ENCODE data around the gene UBE2Z. TPM values are rescaled to one million over a fixed set of nuclear protein-coding genes. Genes with fewer than 3 reads are reported as not detected.

Gene UBE2Z
- total and polyA plus RNA-seq, 9 of the 15 experiments (the other 6 are each of a cell fraction or from before 2014, with no cell fraction given) = 11.8 to 89.0 (median 38.2) TPM

GRCh38 chr17:48908047-48908843 is at the start of gene UBE2Z (continued):
- TF ChIP-seq UBTF (IDR thresholded peaks at IDR 0.05; ENCODE audit: borderline replicate concordance in 1 of 2, low read depth in 2 of 2, low read length in 2 of 2) = peak in 1 of 2 experiments; percentile 86; a peak in 2 of 4 replicates
- peak; percentile 74; the same call in 1 of the 2 replicates for TF ChIP-seq HLTF (IDR thresholded peaks at IDR 0.05)
- peak; percentile 42 for TF ChIP-seq ARHGAP35 (IDR thresholded peaks at IDR 0.05; ENCODE audit: partially characterized antibody)
- TF ChIP-seq SRSF1 (IDR thresholded peaks at IDR 0.05; ENCODE audit: low read depth, low read length) = no peak
- TF ChIP-seq ATF6 (CRISPR knock-in tag; IDR thresholded peaks at IDR 0.05) = no peak
- no peak for TF ChIP-seq ZNF282 (CRISPR knock-in tag; IDR thresholded peaks at IDR 0.05)
- peak; percentile 86 for TF ChIP-seq TFAP4 (CRISPR knock-in tag; IDR thresholded peaks at IDR 0.05; ENCODE audit: borderline replicate concordance)
- TF ChIP-seq NFE2 (IDR thresholded peaks at IDR 0.05; ENCODE audit: low read depth) = no peak
- no peak for TF ChIP-seq PHB2 (IDR thresholded peaks at IDR 0.05; ENCODE audit: low read depth)
- TF ChIP-seq SETDB1 (IDR thresholded peaks at IDR 0.05; ENCODE audit: low read length) = no peak
- TF ChIP-seq HNRNPH1 (optimal IDR thresholded peaks at IDR 0.05; ENCODE audit: low read depth, low read length) = no peak
- TF ChIP-seq CBX2 (IDR thresholded peaks at IDR 0.05; ENCODE audit: insufficient read depth, low read length, poor library complexity, severe bottlenecking) = no peak
- no peak for TF ChIP-seq ID3 (CRISPR knock-in tag; IDR thresholded peaks at IDR 0.05)
- no peak for TF ChIP-seq ID3 (tag; IDR thresholded peaks at IDR 0.05)
- no peak for TF ChIP-seq CCAR2 (IDR thresholded peaks at IDR 0.05; ENCODE audit: low read depth, low read length)
- TF ChIP-seq ZNF217 (CRISPR knock-in tag; IDR thresholded peaks at IDR 0.05) = no peak
- TF ChIP-seq ZBTB17 (CRISPR knock-in tag; IDR thresholded peaks at IDR 0.05) = 0 out of 2 replicates have a peak, but pooled peaks have one; percentile 69
- no peak for TF ChIP-seq ZNF780A (CRISPR knock-in tag; IDR thresholded peaks at IDR 0.05)
- peak; percentile 69; the same call in 1 of the 2 replicates for TF ChIP-seq MIER1 (IDR thresholded peaks at IDR 0.05; ENCODE audit: low read depth)
- no peak for TF ChIP-seq GMEB1 (CRISPR knock-in tag; IDR thresholded peaks at IDR 0.05)
- TF ChIP-seq MCM2 (IDR thresholded peaks at IDR 0.05; ENCODE audit: low read depth) = no peak
